ENCODE results near the gene PRDM15.

DNA sequence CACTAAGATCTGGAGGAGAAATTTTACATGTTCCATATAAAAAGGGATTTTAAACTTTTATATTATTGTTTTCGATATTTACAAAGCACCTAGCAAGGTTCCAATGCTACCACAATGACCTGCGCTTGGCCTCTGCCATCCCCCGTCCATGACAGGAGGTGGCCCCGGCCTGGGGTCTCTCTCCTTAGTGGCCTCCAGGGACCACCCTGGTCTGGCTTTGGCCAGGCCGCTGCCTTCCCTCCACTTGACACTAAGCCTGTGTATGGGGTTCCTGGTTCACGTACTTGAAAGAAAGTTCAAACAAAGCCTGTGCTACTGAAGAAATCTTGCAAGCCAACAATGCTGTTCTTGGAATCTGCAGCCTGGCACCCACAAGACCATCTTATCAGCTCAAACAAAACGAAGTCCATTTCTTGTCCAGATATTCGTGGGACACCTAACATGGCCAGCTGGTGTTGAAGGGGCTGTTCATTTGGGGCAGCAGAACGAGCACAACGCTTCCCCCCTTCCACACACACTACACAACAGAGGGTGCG, 12.8 kb downstream of the PRDM15 start:
- TF ChIP-seq POLR2A (IDR thresholded peaks at IDR 0.05; ENCODE audit: low read depth, low read length) (no peak), TAF1 (IDR thresholded peaks at IDR 0.05; ENCODE audit: low read depth, low read length) (no peak), POLR2AphosphoS5 (IDR thresholded peaks at IDR 0.05; ENCODE audit: low read depth, low read length) (no peak)

Data from GM12891 (cell line).